HepG2 (cell line): ENCODE measurements around the gene NYNRIN. TPM values are rescaled to one million over a fixed set of nuclear protein-coding genes. Genes with fewer than 3 reads are reported as not detected.

Experiments used
- BRCA1 ChIP-seq: sonication (generic); formaldehyde crosslinking; IDR thresholded peaks from 2 replicates; pipeline ENCODE4 v1.4.0; 2020; ENCODE audit warnings: missing genetic modification reagents
- FIP1L1 ChIP-seq: fragments of 200-400 bp; formaldehyde crosslinking; IDR thresholded peaks from 2 replicates; pipeline ENCODE4 v1.6.1; 2018; ENCODE audit warnings: low read depth, mild to moderate bottlenecking, low read length, moderate library complexity, borderline replicate concordance; ENCODE audit not compliant: insufficient read depth
- MIER2 ChIP-seq: IDR thresholded peaks from 2 replicates; pipeline ENCODE4 v1.6.1; 2016; ENCODE audit warnings: missing biosample characterization, missing genetic modification reagents
- PCBP2 ChIP-seq: fragments of 200-400 bp; formaldehyde crosslinking; optimal IDR thresholded peaks from 2 replicates; pipeline ENCODE3; 2018; ENCODE audit warnings: low read length, low read depth; ENCODE audit not compliant: poor library complexity, severe bottlenecking
- POLR2G ChIP-seq: fragments of 200-400 bp; formaldehyde crosslinking; IDR thresholded peaks from 2 replicates; pipeline ENCODE4 v1.6.1; 2018; ENCODE audit warnings: mild to moderate bottlenecking, low read depth, low read length, moderate library complexity
- RAD51 ChIP-seq: fragments of 450-650 bp; IDR thresholded peaks from 2 replicates; pipeline ENCODE4 v1.6.1; 2016; ENCODE audit warnings: borderline replicate concordance
- U2AF2 ChIP-seq: fragments of 200-400 bp; formaldehyde crosslinking; IDR thresholded peaks from 2 replicates; pipeline ENCODE4 v1.6.1; 2017; ENCODE audit warnings: low read depth, mild to moderate bottlenecking, low read length
- ZBTB8A ChIP-seq: sonication (generic); formaldehyde crosslinking; IDR thresholded peaks from 2 replicates; pipeline ENCODE4 v1.4.0; 2020; ENCODE audit warnings: mild to moderate bottlenecking, low read depth, missing genetic modification reagents, borderline replicate concordance
- ZMAT3 ChIP-seq: sonication (generic); formaldehyde crosslinking; conservative IDR thresholded peaks from 2 replicates; pipeline ENCODE4 v1.7.0; 2021; ENCODE audit warnings: missing genetic modification reagents
- ZNF367 ChIP-seq: sonication (generic); formaldehyde crosslinking; IDR thresholded peaks from 2 replicates; pipeline ENCODE4 v1.4.0; 2020; ENCODE audit warnings: missing genetic modification reagents, borderline replicate concordance
- polyA plus RNA-seq, 8 experiments: library from polyadenylated mRNA; depleted of rRNA in 3 of 8; stranded (reverse) in 7 of 8; unstranded in 1 of 8; fragments of >200 nt; fragmentation: Illumina TruSeq in 4 of 8; extraction: Trizol in 4 of 8; gene quantifications; 2 replicates each; pipeline versions ENCODE4 v1.2.1 to v1.2.3, GENCODE V29; 2011 to 2016; ENCODE audit warnings: low read depth in 4 of 8, missing spikeins in 1 of 8, mixed read lengths in 1 of 8; ENCODE audit not compliant: insufficient read depth in 1 of 8
- total RNA-seq, 5 experiments: library from RNA; depleted of rRNA; stranded (reverse); fragments of >200 nt; fragmentation: Illumina TruSeq; extraction: Trizol; gene quantifications; 2 replicates each; pipeline ENCODE4 v1.2.3, GENCODE V29; 2016; ENCODE audit warnings: low read depth in 1 of 5
- TF ChIP-seq, protein P1 (sequence below), 2 experiments: sonication (generic) in 1 of 2; formaldehyde crosslinking in 1 of 2; IDR thresholded peaks; 2 replicates each; pipeline versions ENCODE4 v1.4.0 to v1.6.1; 2016 to 2020; ENCODE audit warnings: borderline replicate concordance in 1 of 2, low read depth in 1 of 2, mild to moderate bottlenecking in 1 of 2, missing genetic modification reagents in 1 of 2
- TF ChIP-seq, protein P2 (sequence below): sonication (generic); formaldehyde crosslinking; IDR thresholded peaks from 2 replicates; pipeline ENCODE4 v1.4.0; 2020; ENCODE audit warnings: missing genetic modification reagents
- TF ChIP-seq, protein P3 (sequence below): sonication (generic); formaldehyde crosslinking; IDR thresholded peaks from one replicate; pipeline ENCODE4 v1.5.1; 2020; ENCODE audit warnings: mild to moderate bottlenecking, missing genetic modification reagents; ENCODE audit errors: not compliant biosample characterization

Gene NYNRIN
- total and polyA plus RNA-seq, 2 of the 13 experiments (the other 11 are each of a cell fraction or from before 2014, with no cell fraction given) = 0.63 to 1.1 TPM

DNA sequence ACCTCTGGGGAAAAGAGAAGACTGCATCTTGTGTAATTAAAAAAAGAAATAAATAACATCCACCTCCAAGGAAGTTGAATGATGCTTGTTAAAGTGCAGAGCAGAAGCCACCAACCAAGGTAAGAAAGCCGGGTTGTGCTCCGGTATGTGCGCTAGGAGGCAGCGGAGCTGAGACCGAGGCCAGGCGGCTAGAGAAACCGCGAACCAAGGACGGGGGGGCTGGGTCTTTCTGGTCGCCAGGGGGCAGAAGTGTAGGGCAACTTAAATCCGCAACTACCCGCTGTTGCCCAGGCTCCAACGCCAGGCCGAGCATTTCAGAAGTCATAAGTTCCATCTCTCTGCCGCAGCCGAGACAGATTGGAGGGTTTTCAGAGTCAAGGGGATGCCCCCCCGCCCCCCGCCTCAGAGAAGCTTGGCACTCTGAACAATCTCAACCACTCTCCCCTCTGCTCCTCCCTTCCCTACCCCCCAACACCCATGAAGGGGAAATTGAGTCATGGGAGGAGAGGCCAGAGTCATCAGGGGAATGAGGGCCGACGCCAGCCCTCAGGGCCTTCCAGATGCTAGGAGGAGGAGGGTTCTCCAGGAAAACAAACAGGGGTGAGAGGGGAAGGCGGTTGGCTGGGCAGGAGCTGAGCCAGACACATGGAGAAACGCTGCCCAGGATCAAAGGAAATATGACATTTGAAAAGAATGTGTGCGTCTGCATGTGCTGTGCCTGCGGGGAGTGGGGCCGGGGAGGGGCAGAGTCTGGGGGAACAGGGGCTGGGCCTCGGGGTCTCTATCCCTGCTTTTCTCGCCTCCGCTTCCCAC lies 33.0 kb upstream of the NYNRIN start (continued):
- TF ChIP-seq, protein P1, sequence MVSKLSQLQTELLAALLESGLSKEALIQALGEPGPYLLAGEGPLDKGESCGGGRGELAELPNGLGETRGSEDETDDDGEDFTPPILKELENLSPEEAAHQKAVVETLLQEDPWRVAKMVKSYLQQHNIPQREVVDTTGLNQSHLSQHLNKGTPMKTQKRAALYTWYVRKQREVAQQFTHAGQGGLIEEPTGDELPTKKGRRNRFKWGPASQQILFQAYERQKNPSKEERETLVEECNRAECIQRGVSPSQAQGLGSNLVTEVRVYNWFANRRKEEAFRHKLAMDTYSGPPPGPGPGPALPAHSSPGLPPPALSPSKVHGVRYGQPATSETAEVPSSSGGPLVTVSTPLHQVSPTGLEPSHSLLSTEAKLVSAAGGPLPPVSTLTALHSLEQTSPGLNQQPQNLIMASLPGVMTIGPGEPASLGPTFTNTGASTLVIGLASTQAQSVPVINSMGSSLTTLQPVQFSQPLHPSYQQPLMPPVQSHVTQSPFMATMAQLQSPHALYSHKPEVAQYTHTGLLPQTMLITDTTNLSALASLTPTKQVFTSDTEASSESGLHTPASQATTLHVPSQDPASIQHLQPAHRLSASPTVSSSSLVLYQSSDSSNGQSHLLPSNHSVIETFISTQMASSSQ (IDR thresholded peaks at IDR 0.05; ENCODE audit: low read depth) = no peak
- TF ChIP-seq, protein P1 (CRISPR knock-in tag; IDR thresholded peaks at IDR 0.05; ENCODE audit: borderline replicate concordance) = peak; percentile 38; the same call in 1 of the 2 replicates
- TF ChIP-seq, protein P2, sequence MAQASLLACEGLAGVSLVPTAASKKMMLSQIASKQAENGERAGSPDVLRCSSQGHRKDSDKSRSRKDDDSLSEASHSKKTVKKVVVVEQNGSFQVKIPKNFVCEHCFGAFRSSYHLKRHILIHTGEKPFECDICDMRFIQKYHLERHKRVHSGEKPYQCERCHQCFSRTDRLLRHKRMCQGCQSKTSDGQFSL (CRISPR knock-in tag) = peak; percentile 98
- TF ChIP-seq ZNF367 (CRISPR knock-in tag) = no peak
- TF ChIP-seq U2AF2 = no peak
- TF ChIP-seq MIER2 = peak; percentile 85; the same call in 1 of the 2 replicates
- peak; percentile 87 for TF ChIP-seq PCBP2
- no peak for TF ChIP-seq RAD51
- TF ChIP-seq, protein P3, sequence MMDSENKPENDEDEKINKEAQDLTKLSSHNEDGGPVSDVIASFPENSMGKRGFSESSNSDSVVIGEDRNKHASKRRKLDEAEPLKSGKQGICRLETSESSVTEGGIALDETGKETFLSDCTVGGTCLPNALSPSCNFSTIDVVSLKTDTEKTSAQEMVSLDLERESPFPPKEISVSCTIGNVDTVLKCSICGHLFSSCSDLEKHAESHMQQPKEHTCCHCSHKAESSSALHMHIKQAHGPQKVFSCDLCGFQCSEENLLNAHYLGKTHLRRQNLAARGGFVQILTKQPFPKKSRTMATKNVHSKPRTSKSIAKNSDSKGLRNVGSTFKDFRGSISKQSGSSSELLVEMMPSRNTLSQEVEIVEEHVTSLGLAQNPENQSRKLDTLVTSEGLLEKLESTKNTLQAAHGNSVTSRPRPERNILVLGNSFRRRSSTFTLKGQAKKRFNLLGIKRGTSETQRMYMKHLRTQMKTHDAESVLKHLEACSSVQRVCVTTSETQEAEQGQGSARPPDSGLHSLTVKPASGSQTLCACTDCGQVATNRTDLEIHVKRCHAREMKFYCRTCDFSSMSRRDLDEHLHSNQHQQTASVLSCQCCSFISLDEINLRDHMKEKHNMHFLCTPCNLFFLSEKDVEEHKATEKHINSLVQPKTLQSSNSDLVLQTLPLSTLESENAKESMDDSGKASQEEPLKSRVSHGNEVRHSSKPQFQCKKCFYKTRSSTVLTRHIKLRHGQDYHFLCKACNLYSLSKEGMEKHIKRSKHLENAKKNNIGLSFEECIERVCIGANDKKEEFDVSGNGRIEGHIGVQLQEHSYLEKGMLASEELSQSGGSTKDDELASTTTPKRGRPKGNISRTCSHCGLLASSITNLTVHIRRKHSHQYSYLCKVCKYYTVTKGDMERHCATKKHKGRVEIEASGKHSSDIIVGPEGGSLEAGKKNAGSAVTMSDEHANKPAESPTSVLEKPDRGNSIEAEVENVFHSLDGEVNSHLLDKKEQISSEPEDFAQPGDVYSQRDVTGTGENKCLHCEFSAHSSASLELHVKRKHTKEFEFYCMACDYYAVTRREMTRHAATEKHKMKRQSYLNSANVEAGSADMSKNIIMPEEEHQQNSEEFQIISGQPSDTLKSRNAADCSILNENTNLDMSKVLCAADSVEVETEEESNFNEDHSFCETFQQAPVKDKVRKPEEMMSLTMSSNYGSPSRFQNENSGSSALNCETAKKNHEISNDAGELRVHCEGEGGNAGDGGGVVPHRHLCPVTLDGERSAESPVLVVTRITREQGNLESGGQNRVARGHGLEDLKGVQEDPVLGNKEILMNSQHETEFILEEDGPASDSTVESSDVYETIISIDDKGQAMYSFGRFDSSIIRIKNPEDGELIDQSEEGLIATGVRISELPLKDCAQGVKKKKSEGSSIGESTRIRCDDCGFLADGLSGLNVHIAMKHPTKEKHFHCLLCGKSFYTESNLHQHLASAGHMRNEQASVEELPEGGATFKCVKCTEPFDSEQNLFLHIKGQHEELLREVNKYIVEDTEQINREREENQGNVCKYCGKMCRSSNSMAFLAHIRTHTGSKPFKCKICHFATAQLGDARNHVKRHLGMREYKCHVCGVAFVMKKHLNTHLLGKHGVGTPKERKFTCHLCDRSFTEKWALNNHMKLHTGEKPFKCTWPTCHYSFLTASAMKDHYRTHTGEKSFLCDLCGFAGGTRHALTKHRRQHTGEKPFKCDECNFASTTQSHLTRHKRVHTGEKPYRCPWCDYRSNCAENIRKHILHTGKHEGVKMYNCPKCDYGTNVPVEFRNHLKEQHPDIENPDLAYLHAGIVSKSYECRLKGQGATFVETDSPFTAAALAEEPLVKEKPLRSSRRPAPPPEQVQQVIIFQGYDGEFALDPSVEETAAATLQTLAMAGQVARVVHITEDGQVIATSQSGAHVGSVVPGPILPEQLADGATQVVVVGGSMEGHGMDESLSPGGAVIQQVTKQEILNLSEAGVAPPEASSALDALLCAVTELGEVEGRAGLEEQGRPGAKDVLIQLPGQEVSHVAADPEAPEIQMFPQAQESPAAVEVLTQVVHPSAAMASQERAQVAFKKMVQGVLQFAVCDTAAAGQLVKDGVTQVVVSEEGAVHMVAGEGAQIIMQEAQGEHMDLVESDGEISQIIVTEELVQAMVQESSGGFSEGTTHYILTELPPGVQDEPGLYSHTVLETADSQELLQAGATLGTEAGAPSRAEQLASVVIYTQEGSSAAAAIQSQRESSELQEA (CRISPR knock-in tag) = no peak
- no peak for TF ChIP-seq BRCA1 (CRISPR knock-in tag)
- TF ChIP-seq POLR2G = no peak
- no peak for TF ChIP-seq ZBTB8A (CRISPR knock-in tag)
- TF ChIP-seq ZMAT3 (CRISPR knock-in tag) = peak; percentile 31; the same call in 1 of the 2 replicates
- TF ChIP-seq FIP1L1 = no peak
